HepG2 (cell line): Measurements from ENCODE around the gene HAPLN2. TPM values are rescaled to one million over a fixed set of nuclear protein-coding genes. Genes with fewer than 3 reads are reported as not detected.

Source experiments
- FOXC1 ChIP-seq: sonication (generic); formaldehyde crosslinking; IDR thresholded peaks from 2 replicates; pipeline ENCODE4 v1.8.0; 2022; ENCODE audit warnings: mild to moderate bottlenecking, missing genetic modification reagents, borderline replicate concordance
- HDAC1 ChIP-seq: sonication (generic); formaldehyde crosslinking; IDR thresholded peaks from 2 replicates; pipeline ENCODE4 v1.5.1; 2020; ENCODE audit warnings: mild to moderate bottlenecking, missing genetic modification reagents
- HNRNPK ChIP-seq: fragments of 200-400 bp; formaldehyde crosslinking; IDR thresholded peaks from 2 replicates; pipeline ENCODE4 v1.6.1; 2018; ENCODE audit warnings: low read length, low read depth, moderate library complexity, mild to moderate bottlenecking; ENCODE audit not compliant: poor library complexity, severe bottlenecking
- HNRNPLL ChIP-seq: fragments of 200-400 bp; formaldehyde crosslinking; IDR thresholded peaks from 2 replicates; pipeline ENCODE4 v1.6.1; 2017; ENCODE audit warnings: mild to moderate bottlenecking, low read depth, low read length; ENCODE audit not compliant: poor library complexity, severe bottlenecking
- KLF15 ChIP-seq: sonication (generic); formaldehyde crosslinking; IDR thresholded peaks from 2 replicates; pipeline ENCODE4 v1.8.1; 2023; ENCODE audit warnings: borderline replicate concordance, mild to moderate bottlenecking, inconsistent platforms, missing genetic modification reagents, mixed read lengths
- NFE2L1 ChIP-seq: sonication (generic); formaldehyde crosslinking; IDR thresholded peaks from 2 replicates; pipeline ENCODE4 v1.4.0; 2020; ENCODE audit warnings: missing genetic modification reagents, mild to moderate bottlenecking, borderline replicate concordance
- NFYB ChIP-seq: sonication (generic); formaldehyde crosslinking; IDR thresholded peaks from 2 replicates; pipeline ENCODE4 v1.4.0; 2020; ENCODE audit warnings: missing genetic modification reagents
- NR2F2 ChIP-seq: IDR thresholded peaks from 2 replicates; pipeline ENCODE4 v1.6.1; 2012; ENCODE audit warnings: low read depth, inconsistent platforms, borderline replicate concordance
- PHF20 ChIP-seq: sonication (generic); formaldehyde crosslinking; IDR thresholded peaks from 2 replicates; pipeline ENCODE4 v1.5.0; 2020; ENCODE audit warnings: mild to moderate bottlenecking, missing genetic modification reagents
- PPARG ChIP-seq: conservative IDR thresholded peaks from 2 replicates; pipeline ENCODE4 v1.6.1; 2016; ENCODE audit warnings: missing biosample characterization, missing genetic modification reagents
- RBFOX2 ChIP-seq: fragments of 200-400 bp; formaldehyde crosslinking; IDR thresholded peaks from 2 replicates; pipeline ENCODE4 v1.6.1; 2017; ENCODE audit warnings: low read depth, mild to moderate bottlenecking, low read length
- SETDB1 ChIP-seq: sonication (generic); formaldehyde crosslinking; IDR thresholded peaks from 2 replicates; pipeline ENCODE4 v1.5.1; 2020; ENCODE audit warnings: missing genetic modification reagents, mild to moderate bottlenecking, borderline replicate concordance
- SMAD3 ChIP-seq: sonication (generic); formaldehyde crosslinking; IDR thresholded peaks from 2 replicates; pipeline ENCODE4 v1.4.0; 2020; ENCODE audit warnings: missing genetic modification reagents
- SRF ChIP-seq: IDR thresholded peaks from 2 replicates; pipeline ENCODE4 v1.6.1; 2011; ENCODE audit warnings: mild to moderate bottlenecking, low read depth, low read length, moderate library complexity
- SRSF1 ChIP-seq: fragments of 200-400 bp; formaldehyde crosslinking; optimal IDR thresholded peaks from 2 replicates; pipeline ENCODE3; 2017; ENCODE audit warnings: mild to moderate bottlenecking, low read depth, low read length, moderate library complexity
- SSRP1 ChIP-seq: IDR thresholded peaks from 2 replicates; pipeline ENCODE4 v1.6.1; 2016; ENCODE audit warnings: control low read depth
- U2AF1 ChIP-seq: fragments of 200-400 bp; formaldehyde crosslinking; optimal IDR thresholded peaks from 2 replicates; pipeline ENCODE3; 2017; ENCODE audit warnings: mild to moderate bottlenecking, low read depth, low read length
- ZNF274 ChIP-seq: sonication (generic); formaldehyde crosslinking; IDR thresholded peaks from 2 replicates; pipeline ENCODE4 v1.5.1; 2020; ENCODE audit warnings: mild to moderate bottlenecking, missing genetic modification reagents
- ZNF547 ChIP-seq: sonication (generic); formaldehyde crosslinking; IDR thresholded peaks from 2 replicates; pipeline ENCODE4 v1.5.1; 2020; ENCODE audit warnings: mild to moderate bottlenecking, missing genetic modification reagents
- ZNF563 ChIP-seq: sonication (generic); formaldehyde crosslinking; IDR thresholded peaks from 2 replicates; pipeline ENCODE4 v1.8.0; 2022; ENCODE audit warnings: mild to moderate bottlenecking, moderate library complexity, missing genetic modification reagents
- ZNF614 ChIP-seq: IDR thresholded peaks from 2 replicates; pipeline ENCODE4 v1.6.1; 2018; ENCODE audit warnings: missing biosample characterization, missing genetic modification reagents, inconsistent platforms, borderline replicate concordance
- ZSCAN21 ChIP-seq: sonication (generic); formaldehyde crosslinking; IDR thresholded peaks from 2 replicates; pipeline ENCODE4 v1.8.0; 2022; ENCODE audit warnings: mild to moderate bottlenecking, missing genetic modification reagents, moderate library complexity, borderline replicate concordance
- polyA plus RNA-seq, 8 experiments: library from polyadenylated mRNA; depleted of rRNA in 3 of 8; stranded (reverse) in 7 of 8; unstranded in 1 of 8; fragments of >200 nt; fragmentation: Illumina TruSeq in 4 of 8; extraction: Trizol in 4 of 8; gene quantifications; 2 replicates each; pipeline versions ENCODE4 v1.2.1 to v1.2.3, GENCODE V29; 2011 to 2016; ENCODE audit warnings: low read depth in 4 of 8, missing spikeins in 1 of 8, mixed read lengths in 1 of 8; ENCODE audit not compliant: insufficient read depth in 1 of 8
- total RNA-seq, 5 experiments: library from RNA; depleted of rRNA; stranded (reverse); fragments of >200 nt; fragmentation: Illumina TruSeq; extraction: Trizol; gene quantifications; 2 replicates each; pipeline ENCODE4 v1.2.3, GENCODE V29; 2016; ENCODE audit warnings: low read depth in 1 of 5
- TF ChIP-seq, protein P1 (sequence below): IDR thresholded peaks from 2 replicates; pipeline ENCODE4 v1.6.1; 2016; ENCODE audit warnings: low read depth, control low read depth
- TF ChIP-seq, protein P2 (sequence below): sonication (generic); formaldehyde crosslinking; conservative IDR thresholded peaks from 2 replicates; pipeline ENCODE4 v1.5.0; 2020; ENCODE audit warnings: missing genetic modification reagents
- TF ChIP-seq, protein P3 (sequence below): sonication (generic); formaldehyde crosslinking; IDR thresholded peaks from 2 replicates; pipeline ENCODE4 v1.9.0; 2021; ENCODE audit warnings: missing genetic modification reagents, borderline replicate concordance

Gene HAPLN2
- total and polyA plus RNA-seq, 2 of the 13 experiments (the other 11 are each of a cell fraction or from before 2014, with no cell fraction given): not detected

DNA sequence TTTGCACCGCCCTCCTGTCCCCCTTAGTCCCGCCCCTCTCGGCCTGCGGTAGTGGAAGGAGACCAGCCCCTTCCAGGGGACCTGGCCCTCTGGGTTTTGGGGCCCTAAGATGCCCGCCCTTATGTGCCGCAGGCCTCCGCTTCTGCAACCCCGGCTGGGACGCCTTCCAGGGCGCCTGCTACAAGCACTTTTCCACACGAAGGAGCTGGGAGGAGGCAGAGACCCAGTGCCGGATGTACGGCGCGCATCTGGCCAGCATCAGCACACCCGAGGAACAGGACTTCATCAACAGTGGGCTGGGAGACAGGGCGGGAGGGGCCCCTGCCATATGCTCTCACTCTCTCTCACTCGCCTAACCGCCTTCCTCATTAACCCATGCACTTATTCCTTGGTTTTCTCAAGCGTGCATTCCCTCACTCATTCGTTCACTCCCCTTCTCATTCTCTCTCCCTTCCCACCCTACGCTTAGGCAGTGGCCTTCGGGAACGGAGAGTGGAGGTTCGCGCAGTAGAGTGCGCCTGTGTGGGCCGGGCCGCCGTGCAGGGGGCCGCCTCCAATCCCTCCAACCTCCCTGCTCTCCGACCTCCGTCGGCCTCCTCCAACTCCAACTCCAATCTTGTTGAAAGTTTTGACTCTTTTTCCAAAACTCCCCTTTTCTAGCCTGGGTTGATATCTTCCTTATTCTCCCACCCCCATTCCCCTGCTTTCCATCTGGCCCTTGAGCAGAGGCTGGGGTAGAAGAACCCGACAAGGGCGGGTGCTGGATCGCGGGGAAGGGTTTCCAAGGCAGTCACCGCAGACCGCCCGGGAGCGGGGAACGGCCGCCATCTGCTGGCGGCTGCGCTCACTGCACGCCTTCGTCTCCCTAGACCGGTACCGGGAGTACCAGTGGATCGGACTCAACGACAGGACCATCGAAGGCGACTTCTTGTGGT is 37.9 kb downstream of the HAPLN2 start (continued):
- 0 out of 2 replicates have a peak, but pooled peaks have one; percentile 10 for TF ChIP-seq PPARG (CRISPR knock-in tag)
- peak; percentile 35 for TF ChIP-seq HNRNPLL
- TF ChIP-seq SRF: no peak
- no peak for TF ChIP-seq NFE2L1
- TF ChIP-seq U2AF1: peak; percentile 43
- no peak for TF ChIP-seq ZNF614 (CRISPR knock-in tag)
- no peak for TF ChIP-seq ZNF563 (CRISPR knock-in tag)
- TF ChIP-seq RBFOX2: peak; percentile 70
- TF ChIP-seq NR2F2: no peak; the same call in 1 of the 2 replicates
- no peak for TF ChIP-seq SMAD3 (CRISPR knock-in tag)
- no peak for TF ChIP-seq ZNF274 (CRISPR knock-in tag)
- peak; percentile 32 for TF ChIP-seq SRSF1
- TF ChIP-seq, protein P1, sequence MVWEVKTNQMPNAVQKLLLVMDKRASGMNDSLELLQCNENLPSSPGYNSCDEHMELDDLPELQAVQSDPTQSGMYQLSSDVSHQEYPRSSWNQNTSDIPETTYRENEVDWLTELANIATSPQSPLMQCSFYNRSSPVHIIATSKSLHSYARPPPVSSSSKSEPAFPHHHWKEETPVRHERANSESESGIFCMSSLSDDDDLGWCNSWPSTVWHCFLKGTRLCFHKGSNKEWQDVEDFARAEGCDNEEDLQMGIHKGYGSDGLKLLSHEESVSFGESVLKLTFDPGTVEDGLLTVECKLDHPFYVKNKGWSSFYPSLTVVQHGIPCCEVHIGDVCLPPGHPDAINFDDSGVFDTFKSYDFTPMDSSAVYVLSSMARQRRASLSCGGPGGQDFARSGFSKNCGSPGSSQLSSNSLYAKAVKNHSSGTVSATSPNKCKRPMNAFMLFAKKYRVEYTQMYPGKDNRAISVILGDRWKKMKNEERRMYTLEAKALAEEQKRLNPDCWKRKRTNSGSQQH: no peak
- TF ChIP-seq KLF15 (CRISPR knock-in tag): no peak
- no peak for TF ChIP-seq HDAC1
- TF ChIP-seq, protein P2, sequence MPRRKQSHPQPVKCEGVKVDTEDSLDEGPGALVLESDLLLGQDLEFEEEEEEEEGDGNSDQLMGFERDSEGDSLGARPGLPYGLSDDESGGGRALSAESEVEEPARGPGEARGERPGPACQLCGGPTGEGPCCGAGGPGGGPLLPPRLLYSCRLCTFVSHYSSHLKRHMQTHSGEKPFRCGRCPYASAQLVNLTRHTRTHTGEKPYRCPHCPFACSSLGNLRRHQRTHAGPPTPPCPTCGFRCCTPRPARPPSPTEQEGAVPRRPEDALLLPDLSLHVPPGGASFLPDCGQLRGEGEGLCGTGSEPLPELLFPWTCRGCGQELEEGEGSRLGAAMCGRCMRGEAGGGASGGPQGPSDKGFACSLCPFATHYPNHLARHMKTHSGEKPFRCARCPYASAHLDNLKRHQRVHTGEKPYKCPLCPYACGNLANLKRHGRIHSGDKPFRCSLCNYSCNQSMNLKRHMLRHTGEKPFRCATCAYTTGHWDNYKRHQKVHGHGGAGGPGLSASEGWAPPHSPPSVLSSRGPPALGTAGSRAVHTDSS (CRISPR knock-in tag): no peak
- no peak for TF ChIP-seq ZSCAN21 (CRISPR knock-in tag)
- TF ChIP-seq NFYB (CRISPR knock-in tag): no peak
- peak; percentile 33; the same call in 1 of the 2 replicates for TF ChIP-seq FOXC1
- 0 out of 2 replicates have a peak, but pooled peaks have one; percentile 32 for TF ChIP-seq SSRP1
- no peak for TF ChIP-seq SETDB1 (CRISPR knock-in tag)
- no peak for TF ChIP-seq ZNF547 (CRISPR knock-in tag)
- TF ChIP-seq, protein P3, sequence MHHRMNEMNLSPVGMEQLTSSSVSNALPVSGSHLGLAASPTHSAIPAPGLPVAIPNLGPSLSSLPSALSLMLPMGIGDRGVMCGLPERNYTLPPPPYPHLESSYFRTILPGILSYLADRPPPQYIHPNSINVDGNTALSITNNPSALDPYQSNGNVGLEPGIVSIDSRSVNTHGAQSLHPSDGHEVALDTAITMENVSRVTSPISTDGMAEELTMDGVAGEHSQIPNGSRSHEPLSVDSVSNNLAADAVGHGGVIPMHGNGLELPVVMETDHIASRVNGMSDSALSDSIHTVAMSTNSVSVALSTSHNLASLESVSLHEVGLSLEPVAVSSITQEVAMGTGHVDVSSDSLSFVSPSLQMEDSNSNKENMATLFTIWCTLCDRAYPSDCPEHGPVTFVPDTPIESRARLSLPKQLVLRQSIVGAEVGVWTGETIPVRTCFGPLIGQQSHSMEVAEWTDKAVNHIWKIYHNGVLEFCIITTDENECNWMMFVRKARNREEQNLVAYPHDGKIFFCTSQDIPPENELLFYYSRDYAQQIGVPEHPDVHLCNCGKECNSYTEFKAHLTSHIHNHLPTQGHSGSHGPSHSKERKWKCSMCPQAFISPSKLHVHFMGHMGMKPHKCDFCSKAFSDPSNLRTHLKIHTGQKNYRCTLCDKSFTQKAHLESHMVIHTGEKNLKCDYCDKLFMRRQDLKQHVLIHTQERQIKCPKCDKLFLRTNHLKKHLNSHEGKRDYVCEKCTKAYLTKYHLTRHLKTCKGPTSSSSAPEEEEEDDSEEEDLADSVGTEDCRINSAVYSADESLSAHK (CRISPR knock-in tag): no peak
- TF ChIP-seq PHF20 (CRISPR knock-in tag): no peak
- TF ChIP-seq HNRNPK: no peak
